Panc1 (cell line): Measurements from ENCODE around the gene ROBO1.

Experiments
- CTCF ChIP-seq: fragments of 450-650 bp; IDR thresholded peaks from 2 replicates; pipeline ENCODE4 v1.5.1; 2017; ENCODE audit warnings: mild to moderate bottlenecking
- TF ChIP-seq, protein P1 (sequence below), 2 experiments: IDR thresholded peaks; 2 replicates each; pipeline ENCODE4 v1.6.1; 2011 to 2012; ENCODE audit warnings: low read depth in 2 of 2, control low read depth in 1 of 2, low read length in 1 of 2, mild to moderate bottlenecking in 1 of 2, moderate library complexity in 1 of 2; ENCODE audit not compliant: insufficient read depth in 1 of 2

GRCh38 chr3:78908236-78908635, 859.6 kb downstream of the ROBO1 start:
- no peak for TF ChIP-seq CTCF
- TF ChIP-seq, protein P1, sequence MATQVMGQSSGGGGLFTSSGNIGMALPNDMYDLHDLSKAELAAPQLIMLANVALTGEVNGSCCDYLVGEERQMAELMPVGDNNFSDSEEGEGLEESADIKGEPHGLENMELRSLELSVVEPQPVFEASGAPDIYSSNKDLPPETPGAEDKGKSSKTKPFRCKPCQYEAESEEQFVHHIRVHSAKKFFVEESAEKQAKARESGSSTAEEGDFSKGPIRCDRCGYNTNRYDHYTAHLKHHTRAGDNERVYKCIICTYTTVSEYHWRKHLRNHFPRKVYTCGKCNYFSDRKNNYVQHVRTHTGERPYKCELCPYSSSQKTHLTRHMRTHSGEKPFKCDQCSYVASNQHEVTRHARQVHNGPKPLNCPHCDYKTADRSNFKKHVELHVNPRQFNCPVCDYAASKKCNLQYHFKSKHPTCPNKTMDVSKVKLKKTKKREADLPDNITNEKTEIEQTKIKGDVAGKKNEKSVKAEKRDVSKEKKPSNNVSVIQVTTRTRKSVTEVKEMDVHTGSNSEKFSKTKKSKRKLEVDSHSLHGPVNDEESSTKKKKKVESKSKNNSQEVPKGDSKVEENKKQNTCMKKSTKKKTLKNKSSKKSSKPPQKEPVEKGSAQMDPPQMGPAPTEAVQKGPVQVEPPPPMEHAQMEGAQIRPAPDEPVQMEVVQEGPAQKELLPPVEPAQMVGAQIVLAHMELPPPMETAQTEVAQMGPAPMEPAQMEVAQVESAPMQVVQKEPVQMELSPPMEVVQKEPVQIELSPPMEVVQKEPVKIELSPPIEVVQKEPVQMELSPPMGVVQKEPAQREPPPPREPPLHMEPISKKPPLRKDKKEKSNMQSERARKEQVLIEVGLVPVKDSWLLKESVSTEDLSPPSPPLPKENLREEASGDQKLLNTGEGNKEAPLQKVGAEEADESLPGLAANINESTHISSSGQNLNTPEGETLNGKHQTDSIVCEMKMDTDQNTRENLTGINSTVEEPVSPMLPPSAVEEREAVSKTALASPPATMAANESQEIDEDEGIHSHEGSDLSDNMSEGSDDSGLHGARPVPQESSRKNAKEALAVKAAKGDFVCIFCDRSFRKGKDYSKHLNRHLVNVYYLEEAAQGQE (IDR thresholded peaks at IDR 0.05; ENCODE audit: insufficient read depth in 1 of 2, low read depth in 2 of 2, low read length in 1 of 2), result no peak
